ENCODE measurements around the gene BFAR.
"Not testable (repeated sequence)": the region's sequence is repeated elsewhere in the genome, so short reads cannot be mapped to it uniquely, and the experiment has no call there.

BFAR gene

GRCh38 chr16:14636179-14636950 is 3.6 kb downstream of the BFAR start:
- not testable (repeated sequence) for DNase-seq

DNA sequence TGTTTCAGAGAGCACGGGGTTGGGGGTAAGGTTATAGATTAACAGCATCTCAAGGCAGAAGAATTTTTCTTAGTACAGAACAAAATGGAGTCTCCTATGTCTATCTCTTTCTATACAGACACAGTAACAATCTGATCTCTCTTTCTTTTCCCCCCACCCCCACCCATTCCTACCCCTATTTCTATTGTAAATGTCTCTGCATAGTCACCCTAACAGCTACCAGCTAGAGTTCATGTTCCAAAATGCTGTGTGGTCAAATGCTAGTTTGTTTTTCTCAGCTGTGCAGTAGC is 4.1 kb downstream of the BFAR start:
- not testable (repeated sequence) for DNase-seq

GRCh38 chr16:14640538-14640937 is 7.8 kb downstream of the BFAR start:
- DNase-seq, result no peak

- DNase-seq, result no peak
Observed at GRCh38 chr16:14641206-14641605, 8.5 kb downstream of the BFAR start.

DNA sequence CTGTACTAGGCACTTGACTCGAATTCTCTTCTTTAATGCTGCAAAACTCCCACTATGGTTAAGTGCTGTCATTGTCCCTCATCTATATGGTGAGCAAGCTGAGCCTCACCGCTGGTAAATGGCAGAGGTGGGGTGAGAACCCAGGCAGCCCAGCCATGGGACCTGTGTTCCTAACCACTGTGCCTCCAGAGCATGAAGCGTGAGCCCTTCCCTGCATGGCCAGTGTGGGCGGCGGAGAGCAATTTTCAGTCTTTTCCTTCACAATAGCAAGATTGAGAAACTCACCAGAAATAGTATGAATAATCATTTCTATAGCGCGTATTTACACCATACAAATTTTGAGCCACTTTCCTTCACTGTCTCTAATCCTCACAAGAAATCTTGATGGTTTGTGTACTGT is 9.2 kb downstream of the BFAR start:
- DNase-seq, result no peak

DNA sequence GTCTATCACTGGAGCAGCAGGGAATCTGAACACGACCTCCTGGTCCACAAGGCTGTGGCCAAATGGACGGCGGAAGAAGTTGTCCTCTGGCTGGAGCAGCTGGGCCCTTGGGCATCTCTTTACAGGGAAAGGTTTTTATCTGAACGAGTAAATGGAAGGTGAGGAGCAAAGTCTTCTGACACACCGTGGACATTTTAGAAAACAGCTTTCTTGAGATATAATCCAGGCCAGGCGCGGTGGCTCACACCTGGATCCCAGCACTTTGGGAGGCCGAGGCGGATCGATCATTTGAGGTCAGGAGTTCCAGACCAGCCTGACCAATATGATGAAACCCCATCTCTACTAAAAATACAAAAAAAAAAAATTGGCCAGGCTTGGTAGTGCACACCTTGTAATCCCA is 17.1 kb downstream of the BFAR start:
- no peak for DNase-seq

GRCh38 chr16:14650629-14651028 is 17.9 kb downstream of the BFAR start:
- no peak for DNase-seq

DNA sequence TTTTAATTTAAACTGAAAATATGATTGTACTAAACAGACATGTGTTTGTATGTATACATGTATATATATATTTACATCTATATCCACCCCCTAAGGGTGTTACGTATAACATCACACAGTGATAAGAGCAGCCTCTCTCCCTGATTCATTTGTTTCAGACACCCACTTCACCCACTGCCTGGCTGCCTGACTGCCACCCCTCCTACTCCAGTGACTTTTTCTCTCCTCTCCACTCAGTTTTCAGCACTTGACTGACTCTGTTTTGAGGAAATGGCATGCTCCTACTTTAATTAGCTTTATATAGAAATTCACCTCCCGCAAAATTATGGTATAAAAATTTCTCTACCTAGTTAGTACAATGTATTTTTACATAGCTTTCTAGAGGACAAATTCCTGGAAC is 20.0 kb downstream of the BFAR start:
- DNase-seq, result no peak

GRCh38 chr16:14658063-14658462 is 25.3 kb downstream of the BFAR start:
- no peak for DNase-seq

DNA sequence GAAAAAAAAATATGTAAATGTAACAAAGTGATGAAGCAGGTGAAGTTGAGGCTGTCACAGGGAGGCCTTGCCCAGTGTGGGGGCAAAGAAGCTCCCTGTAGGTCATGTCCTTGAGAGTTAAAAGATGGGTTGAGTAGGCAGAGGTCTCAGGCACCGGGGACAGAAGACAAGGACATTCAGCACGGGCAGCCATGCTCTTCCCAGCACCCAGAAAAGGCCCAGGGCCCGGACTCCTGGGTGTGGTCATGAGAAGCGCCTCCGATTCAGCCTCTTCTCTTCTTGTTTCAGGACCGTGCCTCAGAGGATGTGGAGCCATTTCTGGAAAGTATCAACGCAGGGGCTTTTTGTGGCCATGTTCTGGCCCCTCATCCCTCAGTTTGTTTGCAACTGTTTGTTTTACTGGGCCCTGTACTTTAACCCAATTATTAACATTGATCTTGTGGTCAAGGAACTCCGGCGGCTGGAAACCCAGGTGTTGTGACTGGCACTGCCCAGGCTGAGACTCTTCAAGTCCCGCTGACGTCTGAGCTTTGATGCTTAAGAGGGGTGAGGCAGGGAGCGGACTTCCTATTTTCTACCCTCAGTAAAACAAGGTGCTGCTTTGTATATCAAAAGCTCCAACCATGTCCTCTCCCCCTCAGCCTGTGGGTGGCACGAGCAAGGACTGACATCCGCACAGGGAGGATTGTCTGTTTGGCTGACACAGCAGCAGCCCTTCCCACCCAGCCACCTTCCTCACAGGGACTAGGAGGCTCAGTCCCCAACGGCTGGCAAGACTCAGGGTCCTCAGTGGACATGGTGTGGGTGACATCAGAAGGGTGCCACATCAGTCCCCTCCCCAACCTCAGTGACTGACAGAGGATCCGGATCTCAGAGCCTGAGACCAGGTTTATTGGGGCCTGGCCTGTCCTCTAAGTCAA is 34.9 kb downstream of the BFAR start:
- DNase-seq, result no peak

DNA sequence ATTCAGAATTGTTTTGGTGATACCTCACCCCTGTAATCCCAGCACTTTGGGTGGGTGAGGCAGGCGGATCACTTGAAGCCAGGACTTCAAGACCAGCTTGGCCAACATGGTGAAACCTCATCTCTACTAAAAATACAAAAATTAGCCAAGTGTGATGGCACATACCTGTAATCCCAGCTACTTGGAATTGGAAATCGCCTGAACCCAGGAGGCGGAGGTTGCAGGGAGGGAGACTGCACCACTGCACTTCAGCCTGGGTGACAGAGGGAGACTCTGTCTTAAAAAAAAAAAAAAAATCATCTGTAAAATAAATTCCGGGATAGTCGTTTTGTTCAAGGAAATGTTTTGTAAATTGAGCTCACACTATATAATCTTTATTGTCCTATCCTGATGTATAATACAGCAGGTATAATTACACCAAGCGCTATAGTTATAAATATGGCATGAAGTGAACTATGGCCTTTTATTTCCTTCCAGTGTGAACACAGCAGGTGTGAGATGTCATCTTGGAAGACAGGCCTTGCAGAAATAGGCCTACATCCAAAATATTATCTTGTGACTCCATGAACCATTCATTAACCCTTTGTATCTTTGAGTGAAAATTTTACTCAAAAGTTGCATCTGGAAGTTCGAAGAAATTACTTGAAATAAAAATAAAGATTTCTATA is 35.9 kb downstream of the BFAR start:
- no peak for DNase-seq

- DNase-seq, result no peak
Observed at GRCh38 chr16:14669776-14670175, 37.0 kb downstream of the BFAR start.

- DNase-seq, result no peak
Observed at GRCh38 chr16:14672403-14672971, 39.7 kb downstream of the BFAR start.

- DNase-seq, result no peak
Observed at GRCh38 chr16:14676633-14677032, 43.9 kb downstream of the BFAR start.

- DNase-seq, result no peak
Observed at GRCh38 chr16:14677627-14678026, 44.9 kb downstream of the BFAR start.

GRCh38 chr16:14678748-14679497 is 46.2 kb downstream of the BFAR start:
- DNase-seq, result no peak

- not testable (repeated sequence) for DNase-seq
Observed at GRCh38 chr16:14680396-14680795, 47.6 kb downstream of the BFAR start.

GRCh38 chr16:14681115-14681514 is 48.4 kb downstream of the BFAR start:
- no peak for DNase-seq

- no peak for DNase-seq
Observed at GRCh38 chr16:14682121-14682520, 49.4 kb downstream of the BFAR start.

DNA sequence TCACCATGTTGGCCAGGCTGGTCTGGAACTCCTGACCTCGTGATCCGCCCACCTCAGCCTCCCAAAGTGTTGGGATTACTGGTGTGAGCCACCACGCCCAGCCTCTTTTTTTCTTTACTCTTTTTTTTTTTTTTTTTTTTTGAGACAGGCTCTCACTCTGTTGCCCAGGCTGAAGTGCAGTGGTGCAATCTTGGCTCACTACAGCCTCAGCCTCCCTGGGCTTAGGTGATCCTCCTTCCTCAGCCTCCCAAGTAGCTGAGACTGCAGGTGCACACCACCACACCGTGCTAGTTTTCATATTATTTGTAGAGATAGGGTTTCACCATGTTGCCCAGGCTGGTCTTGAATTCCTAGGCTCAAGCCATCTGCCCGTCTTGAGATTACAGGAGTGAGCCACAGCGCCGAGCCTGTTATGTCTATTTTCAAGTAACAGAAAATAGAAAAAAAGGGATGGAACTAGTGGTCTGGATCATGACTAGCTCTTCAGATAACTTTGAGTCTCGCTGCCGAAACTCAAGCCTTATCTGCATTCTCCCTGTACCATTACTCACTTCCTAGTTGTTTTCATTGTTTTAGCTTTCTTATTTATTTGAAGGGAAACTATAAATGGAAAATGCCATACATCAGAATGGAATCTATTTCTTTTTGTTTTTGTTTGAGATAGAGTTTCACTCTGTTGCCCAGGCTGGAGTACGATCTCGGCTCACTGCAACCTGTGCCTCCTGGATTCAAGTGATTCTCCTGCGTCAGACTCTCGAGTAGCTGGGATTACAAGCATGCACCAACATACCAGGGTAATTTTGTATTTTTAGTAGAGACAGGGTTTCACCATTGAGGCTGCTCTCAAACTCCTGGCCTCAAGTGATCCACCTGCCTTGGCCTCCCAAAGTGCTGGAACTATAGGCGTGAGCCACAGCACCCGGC is 53.4 kb downstream of the BFAR start:
- DNase-seq, result not testable (repeated sequence)

GRCh38 chr16:14694129-14694528 is 61.4 kb downstream of the BFAR start, which contains the start of gene PLA2G10:
PLA2G10 (minus strand) TSS chr16:14694308; CDS start chr16:14694229, 79 bp downstream.
- not testable (repeated sequence) for DNase-seq
